ENCODE data around the gene PEPD.

The PEPD gene

GRCh38 chr19:33459222-33460090 is 62.1 kb downstream of the PEPD start:
- DNase-seq (ENCODE audit: low read depth): no peak

GRCh38 chr19:33458807-33459206 is 62.8 kb downstream of the PEPD start:
- DNase-seq (ENCODE audit: low read depth): no peak

- DNase-seq (ENCODE audit: low read depth): no peak
Observed at GRCh38 chr19:33458171-33458633, 63.4 kb downstream of the PEPD start.

- no peak for DNase-seq (ENCODE audit: low read depth)
Observed at GRCh38 chr19:33456845-33457220, 64.8 kb downstream of the PEPD start.

GRCh38 chr19:33456076-33456844 is 65.3 kb downstream of the PEPD start:
- no peak for DNase-seq (ENCODE audit: low read depth)

- no peak for DNase-seq (ENCODE audit: low read depth)
Observed at GRCh38 chr19:33453265-33453664, 68.3 kb downstream of the PEPD start.

GRCh38 chr19:33450689-33451088 is 70.9 kb downstream of the PEPD start:
- no peak for DNase-seq (ENCODE audit: low read depth)

- DNase-seq (ENCODE audit: low read depth): no peak
Observed at GRCh38 chr19:33449799-33450198, 71.8 kb downstream of the PEPD start.

- no peak for DNase-seq (ENCODE audit: low read depth)
Observed at GRCh38 chr19:33448159-33448516, 73.5 kb downstream of the PEPD start.

GRCh38 chr19:33447336-33448158 is 74.0 kb downstream of the PEPD start:
- no peak for DNase-seq (ENCODE audit: low read depth)

- no peak for DNase-seq (ENCODE audit: low read depth)
Observed at GRCh38 chr19:33446330-33447293, 75.0 kb downstream of the PEPD start.

GRCh38 chr19:33445442-33446329 is 75.9 kb downstream of the PEPD start:
- no peak for DNase-seq (ENCODE audit: low read depth)

- DNase-seq (ENCODE audit: low read depth): no peak
Observed at GRCh38 chr19:33444562-33445441, 76.8 kb downstream of the PEPD start.

- DNase-seq (ENCODE audit: low read depth): no peak
Observed at GRCh38 chr19:33443638-33444561, 77.7 kb downstream of the PEPD start.

GRCh38 chr19:33442706-33443105 is 78.9 kb downstream of the PEPD start:
- no peak for DNase-seq (ENCODE audit: low read depth)

- DNase-seq (ENCODE audit: low read depth): no peak
Observed at GRCh38 chr19:33441828-33442227, 79.8 kb downstream of the PEPD start.

GRCh38 chr19:33441277-33441699 is 80.3 kb downstream of the PEPD start:
- DNase-seq (ENCODE audit: low read depth): no peak

- DNase-seq (ENCODE audit: low read depth): no peak
Observed at GRCh38 chr19:33440682-33441081, 80.9 kb downstream of the PEPD start.

All from fibroblast of gingiva (primary cell).